Muscle of back (tissue), 11 donors: ENCODE data around the gene ANKRD23. TPM values are rescaled to one million over a fixed set of nuclear protein-coding genes. Genes with fewer than 3 reads are reported as not detected.
A peak's percentile ranks its signal among the peaks of the same experiment; 100 is the strongest.
"Not testable (repeated sequence)": the region's sequence is repeated elsewhere in the genome, so short reads cannot be mapped to it uniquely, and the experiment has no call there.

Experiments used
- DNase-seq, 3 donors: peaks; one replicate each; pipeline versions ENCODE4 v3.0.0 to v3.0.0-alpha.2; 2013
- polyA plus RNA-seq, 10 donors: library from polyadenylated mRNA; unstranded; fragments of 120-200 nt; gene quantifications; one replicate each; pipeline ENCODE4 v1.2.1, GENCODE V29; 2013; ENCODE audit not compliant: insufficient read length in 10 of 10

ANKRD23 gene
- polyA plus RNA-seq, 10 donors = 5.7 to 18.8 (median 9.0) TPM

DNA sequence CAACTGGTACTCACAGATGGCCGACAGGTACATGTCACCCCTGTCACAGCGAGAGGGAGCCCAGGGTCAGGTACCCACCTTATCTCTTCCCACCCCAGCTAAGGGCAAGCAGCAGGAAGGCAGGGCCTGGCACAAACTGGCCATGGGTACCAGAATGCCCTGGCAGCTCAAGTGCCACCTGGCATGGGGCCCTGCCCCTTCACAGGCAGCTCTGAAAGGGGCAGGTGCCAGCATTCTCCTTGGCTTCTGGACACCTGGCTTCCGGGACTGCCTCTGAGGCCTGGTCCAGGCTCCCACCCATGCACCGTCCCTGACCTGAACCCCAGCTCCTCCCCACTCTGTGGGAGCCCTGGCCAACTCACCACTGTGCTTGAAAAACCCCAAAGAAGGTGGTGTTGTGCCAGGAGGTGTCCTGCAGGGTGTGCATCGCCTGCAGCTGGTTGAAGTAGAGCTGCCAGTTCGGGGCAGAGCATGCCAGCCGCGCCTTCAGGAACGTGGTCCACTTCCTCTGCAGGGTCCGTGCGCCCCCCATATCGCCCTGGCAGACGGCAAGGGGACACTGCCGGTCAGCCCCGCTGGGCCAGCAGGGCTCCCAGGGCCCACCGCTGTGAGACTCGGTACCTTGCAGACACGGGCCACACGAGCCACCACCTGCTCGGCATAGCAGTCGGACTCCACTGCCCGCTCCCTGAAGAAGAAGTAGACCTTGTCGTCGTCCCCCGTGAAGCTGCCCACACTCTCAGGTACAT is 20.7 kb upstream of the ANKRD23 start:
- no peak for DNase-seq

DNA sequence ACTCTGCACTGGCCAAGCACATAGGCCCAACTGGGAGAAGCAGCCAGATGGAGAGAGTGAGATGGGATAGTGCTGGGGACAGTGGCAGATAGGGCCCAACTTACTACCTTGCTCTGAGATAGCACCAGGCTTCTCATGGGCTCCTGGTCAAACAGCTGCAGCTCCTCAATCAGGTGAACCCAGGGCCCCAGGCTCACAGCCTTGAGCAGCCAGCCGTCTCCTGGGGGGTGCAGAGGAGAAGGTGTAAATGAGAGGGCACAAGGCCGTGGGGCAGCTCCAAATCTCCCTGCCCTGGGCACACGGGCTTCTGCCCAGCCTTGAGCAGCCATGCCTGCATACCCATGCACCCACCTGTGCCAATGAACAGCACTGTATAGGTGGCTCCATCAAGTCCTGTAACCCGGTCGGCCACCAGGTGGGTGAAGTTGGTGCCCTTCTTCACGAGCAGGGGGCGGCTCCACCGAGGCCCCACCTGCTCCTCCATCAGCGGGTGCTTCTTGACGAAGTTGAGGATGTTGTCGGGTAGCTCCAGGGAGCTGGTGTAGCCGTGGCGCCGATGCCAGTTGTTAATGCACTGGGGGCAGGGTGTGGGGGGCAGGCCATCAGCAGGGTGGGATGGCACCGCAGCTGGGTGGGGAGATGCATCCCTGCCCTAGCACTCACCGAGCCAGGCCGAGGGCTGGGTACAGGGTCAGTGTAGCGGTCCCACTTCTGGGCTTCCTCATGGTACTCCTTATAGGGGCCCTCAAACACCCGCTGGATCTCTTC is 19.9 kb upstream of the ANKRD23 start:
- DNase-seq = no peak

DNA sequence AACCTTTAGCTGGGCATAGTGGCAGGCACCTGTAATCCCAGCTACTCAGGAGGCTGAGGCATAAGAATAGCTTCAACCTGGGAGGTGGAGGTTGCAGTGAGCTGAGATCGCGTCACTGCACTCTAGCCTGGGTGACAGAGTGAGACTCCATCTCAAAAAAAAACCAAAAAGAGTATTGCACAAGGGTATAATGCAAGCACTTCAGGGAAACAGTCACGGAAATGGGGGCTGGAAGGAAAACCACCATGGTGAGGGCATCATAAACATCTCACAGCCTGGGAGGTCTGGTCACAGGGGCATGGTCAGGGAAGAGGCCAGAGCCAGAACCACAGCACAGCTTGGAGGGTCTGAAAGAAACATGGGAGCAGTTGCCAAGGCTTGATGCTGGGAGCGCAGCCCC is 19.2 kb upstream of the ANKRD23 start:
- not testable (repeated sequence) for DNase-seq

DNA sequence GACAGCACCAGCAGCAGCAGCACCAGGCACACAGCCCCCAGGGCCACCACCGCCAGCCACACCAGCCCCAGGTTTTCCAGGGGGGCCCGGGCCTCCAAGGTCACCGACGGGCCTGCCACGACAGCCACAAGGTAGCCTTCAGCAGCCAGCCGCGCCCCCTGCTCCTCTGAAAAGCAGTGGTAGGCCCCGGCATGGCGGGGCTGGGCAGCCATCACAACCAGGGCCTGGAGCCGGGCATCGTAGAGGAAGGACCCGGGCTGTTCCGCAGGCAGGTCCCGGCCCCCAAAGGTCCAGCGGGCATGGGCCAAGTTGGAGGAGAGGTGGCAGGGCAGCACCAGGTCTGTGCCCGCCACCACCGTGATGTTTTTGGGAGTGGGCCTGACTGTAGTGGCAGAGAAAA is 17.3 kb upstream of the ANKRD23 start:
- no peak for DNase-seq

DNA sequence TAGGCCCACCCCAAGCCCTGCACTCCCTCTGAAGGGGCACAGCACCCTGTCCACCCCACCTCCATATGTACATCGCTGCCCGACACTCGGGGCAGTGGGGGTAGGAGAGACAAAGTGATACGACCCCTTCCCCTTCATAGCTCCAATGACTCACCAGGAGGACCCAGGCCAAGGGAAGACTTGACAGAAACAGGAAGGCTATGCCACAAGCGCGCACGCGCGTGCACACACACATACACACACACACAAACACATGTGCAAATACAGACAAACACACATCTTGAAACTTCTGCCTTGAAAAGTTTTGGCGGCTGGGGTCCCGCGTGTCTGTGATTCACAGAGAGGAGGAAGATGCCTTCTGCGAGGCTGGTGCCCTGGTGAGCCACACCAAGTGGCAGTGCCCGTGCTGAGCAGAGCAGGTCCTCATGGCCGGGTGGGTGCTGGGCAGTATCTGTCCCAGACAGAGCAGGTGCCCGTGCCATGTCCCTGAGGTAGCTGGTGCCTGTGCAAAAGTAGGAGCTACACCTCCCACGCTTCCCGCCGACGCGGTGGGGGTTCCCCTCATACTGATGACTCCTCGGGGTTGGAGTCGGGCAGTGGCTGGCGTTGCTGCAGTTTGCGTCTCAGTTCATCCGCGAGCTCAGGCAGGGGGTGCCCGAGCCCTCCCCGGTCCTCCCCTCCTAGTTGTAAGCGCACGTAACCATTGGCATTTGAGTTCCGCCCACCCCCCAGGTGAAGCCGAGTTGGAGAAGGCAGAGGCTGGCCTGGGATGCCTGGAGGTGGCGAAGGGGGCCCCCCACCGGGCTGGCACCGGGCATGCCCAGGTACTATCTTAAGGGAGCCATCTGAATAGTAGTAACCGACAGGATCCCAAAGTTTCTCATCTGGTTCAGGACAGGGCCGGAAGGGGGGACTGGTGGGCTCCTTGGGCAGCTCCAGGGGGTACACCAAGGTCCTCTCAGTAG is 16.5 kb upstream of the ANKRD23 start:
- no peak for DNase-seq

DNA sequence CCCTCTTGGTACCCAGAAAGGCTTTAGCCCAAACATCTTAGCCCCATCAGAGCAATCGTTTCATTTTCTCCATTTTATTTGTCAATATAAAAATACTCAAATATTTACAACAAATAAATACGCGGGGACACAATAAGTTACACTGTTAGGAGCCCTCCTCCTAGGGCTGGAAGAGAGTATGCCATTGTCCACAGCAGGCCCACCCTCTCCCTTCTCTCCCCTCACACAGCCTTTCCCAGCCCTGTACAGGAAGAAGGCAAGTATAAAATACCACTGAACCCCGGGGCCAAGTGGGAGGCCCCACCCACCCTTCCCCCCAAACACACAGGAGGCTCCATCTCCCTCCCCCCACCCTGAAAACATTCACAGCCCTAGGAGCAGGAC is 15.9 kb upstream of the ANKRD23 start:
- no peak for DNase-seq

DNA sequence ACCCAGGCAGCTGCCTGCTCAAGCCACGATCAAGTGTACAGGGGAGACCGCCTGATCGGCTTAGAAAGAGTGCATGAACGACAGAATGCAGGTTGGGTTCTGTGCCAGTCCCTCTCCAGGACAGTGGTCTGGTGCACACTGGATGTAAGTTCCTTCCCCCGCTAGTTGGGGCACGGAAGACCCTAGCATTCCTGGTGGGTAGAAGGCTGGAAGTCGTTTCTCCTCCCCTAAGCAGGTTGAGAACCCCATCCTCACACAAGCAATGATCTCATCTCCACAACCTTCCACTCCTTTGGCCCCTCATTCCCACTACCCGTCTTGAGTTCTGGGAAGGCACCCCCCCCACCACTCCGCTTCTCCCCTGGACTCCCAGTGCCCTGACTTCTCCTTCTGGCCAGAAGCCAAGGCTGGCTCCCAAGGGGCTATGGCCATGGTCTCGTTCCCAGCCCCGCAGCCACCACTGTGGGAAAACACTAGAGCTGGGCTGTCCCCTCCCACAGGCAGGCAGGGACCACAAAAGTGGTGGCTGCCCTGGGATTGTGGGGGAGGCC is 15.4 kb upstream of the ANKRD23 start:
- DNase-seq = peak in 1 of 3 donors; percentile 65

DNA sequence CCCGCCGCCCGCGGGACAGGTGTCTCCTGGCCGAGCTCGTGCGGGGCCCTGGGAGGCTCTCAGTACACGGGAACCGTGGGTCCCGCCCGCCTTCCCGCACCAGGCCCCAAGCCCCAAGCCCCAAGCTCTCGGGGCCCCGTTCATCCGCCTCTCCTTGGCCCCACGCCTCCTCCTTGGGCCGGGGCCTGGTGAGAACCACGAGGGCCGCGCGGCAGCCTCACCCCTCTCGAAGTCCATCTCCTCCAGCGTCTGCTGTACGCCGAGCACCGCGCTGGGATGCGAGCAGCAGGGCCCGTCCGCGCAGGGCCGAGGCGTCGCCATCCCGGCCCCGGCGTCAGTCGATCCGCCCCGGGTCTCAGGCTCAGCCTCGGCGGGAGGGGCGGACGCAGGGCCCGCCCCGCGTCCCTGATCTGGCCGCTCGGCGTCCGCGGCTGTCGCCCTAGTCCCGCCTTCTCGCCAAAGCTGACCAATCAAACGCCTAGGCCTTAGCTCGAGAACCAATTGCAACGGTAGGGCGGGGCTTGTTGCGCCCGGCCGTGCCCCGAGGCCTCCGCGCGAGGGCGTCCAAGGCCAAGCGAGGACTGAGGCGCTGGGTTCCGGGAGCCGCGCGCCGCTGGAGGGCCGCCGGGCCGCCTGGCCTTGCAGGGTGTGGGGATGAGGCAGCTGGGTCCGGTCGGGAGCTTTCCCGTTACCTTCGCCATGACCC is 14.0 kb upstream of the ANKRD23 start, which contains the start of gene ANKRD39:
ANKRD39 (minus strand) TSS at position 350 of the 706 bp plus-strand sequence; CDS start at position 321, 29 bp downstream.
- DNase-seq = peak; percentile 99 to 100 (median 99)

DNA sequence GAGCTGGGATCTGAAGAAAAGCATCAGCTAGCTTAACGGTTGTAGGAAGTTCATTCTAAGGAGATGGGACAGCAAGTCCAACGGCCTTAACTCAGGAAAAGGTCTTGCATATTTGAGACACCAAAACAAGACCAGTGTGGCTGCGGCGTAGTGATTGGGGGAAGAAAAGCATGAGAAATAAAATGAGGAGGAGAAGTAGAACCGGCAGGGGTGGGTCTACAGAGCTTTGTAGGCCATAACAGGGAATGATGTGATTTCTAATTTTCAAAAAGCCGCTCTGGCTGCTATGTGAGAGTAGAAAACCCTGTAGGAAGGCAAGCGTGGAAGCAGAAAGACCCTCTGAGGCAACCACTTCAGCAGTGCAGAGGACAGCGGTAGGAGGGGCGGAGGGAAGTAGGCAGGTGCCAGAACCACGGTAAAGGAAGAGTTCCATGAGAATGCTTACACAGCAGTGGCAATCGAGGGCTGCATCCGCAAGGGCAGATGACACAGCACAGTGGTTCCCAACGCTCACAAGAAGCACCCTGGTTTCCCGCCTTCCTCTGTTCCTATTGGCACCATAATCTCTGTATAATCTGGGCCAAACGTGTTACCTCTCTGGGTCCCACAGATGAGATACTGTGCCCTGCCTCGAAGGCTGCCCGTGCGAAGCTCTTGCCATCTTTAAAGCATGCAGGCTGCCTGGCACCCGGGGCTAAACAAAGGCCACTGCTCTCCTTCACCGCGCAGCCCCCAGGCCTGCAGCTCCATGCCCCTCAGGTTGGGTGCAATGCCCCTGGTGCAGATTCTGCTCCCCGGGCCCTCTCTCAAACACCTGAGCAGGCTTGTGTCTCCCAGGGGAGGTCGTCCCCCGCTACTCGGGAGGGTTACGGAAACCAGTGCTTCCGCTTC is 13.2 kb upstream of the ANKRD23 start:
- peak in 1 of 3 donors; percentile 67 for DNase-seq

DNA sequence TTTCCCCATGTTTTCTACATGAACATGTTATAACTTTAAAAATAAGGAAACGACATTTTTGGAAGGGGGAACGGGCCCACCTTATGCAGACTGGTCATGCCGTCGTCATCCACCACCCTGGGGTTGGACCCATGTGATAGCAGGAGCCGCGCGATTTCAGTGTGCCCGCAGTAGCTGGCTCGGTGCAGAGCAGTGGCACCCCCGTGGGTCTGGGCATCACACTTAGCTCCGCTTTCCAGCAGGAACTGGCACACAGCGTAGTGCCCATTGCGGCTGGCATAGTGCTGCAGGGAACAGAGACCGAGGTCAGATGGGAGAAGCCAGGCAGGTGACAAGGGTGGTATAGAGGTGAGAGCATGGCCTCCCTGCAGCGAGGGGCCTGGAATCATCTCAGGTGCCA is 9.5 kb upstream of the ANKRD23 start:
- DNase-seq = no peak

DNA sequence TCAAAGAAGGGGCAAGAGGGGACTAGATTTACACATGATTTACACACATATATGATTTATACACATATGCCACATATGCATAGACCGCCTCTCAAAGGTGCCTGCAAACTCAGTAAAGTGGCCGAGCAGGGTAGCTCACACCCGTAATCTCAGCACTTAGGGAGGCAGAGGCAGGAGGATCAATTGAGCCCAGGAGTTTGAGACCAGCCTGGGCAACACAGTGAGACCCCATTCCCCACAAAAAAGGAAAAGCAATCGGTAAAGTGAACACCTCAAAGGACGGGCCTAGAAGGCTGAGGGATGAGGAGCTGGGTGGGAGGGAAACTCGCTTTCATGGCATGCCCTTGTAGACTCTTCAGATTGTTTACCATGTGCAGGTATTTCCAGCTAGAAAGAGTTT is 8.8 kb upstream of the ANKRD23 start:
- DNase-seq = no peak

DNA sequence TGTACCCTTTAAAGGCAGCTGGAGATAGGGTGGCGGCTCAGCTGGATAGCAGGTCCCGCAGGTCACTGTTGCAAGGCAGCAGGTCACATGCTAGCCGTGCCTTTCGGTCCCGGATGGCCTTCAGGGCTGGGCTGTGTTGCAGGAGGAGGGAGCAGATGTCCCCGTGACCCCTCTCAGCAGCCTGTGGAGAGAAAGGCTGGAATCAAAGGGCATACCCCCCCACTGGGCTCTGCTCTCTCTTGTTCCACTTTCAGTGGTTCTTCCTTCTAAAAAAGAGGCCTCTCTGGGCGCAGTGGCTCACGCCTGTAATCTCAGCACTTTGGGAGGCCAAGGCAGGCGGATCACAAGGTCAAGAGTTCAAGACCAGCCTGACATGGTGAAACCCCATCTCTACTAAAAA is 4.4 kb upstream of the ANKRD23 start:
- no peak for DNase-seq

DNA sequence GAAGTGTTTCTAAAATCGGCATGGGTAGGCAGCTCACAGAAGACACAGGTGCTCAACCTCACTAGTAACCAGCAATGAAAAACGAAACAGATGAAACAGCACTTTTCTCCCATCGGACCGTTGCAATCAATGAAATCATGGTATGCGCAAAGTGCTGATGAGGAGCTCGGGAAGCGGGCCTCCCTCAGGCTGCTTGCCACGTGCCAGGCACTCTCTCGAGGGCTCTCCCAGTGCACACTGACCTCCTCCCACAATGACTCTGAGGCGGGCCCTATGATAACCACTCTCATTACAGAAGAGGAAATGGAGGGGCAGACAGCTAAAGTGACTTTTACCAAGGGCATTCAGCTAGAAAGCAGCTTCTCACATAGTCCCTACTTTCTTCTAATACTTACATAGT is 3.8 kb upstream of the ANKRD23 start:
- DNase-seq = no peak

DNA sequence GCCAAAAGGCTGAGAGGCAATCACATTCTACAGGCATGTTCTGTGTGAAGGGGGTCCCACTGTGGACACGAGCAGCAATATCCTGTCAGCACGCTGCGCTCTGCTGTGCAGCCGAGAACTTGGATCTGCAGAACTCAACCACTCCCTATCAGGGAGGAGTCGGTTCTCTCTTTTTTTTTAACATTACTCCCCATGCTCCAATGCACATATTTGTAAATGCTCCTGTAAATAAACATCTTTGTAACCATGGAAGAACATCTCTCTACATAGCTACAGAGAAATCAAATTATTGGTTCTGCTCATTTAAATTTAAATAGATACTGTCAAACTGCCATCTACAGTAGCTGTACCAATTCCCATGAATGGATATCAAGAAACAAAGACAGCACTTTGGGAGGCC is 3.0 kb upstream of the ANKRD23 start:
- DNase-seq = no peak

DNA sequence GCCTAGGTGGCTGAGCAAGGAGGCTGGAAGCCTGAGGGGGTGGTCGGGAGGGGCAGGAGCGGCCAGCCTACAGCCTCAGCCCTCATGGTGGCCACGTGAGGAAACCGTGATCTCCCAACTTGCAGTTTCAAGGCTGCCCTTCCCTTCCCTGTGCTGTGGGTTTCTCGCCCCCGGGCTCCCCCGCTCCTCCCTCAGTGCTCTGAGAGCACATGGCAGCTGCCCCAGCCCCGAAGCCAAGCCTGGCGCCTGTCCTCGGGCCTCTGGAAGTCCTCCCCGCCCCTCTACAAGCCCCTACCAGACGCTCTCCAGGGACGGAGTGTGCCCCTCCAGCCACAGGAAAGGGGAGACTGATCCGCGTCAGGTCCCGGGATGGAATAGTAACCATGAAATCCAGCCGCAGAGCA is 586 bp upstream of the ANKRD23 start:
- DNase-seq = no peak

DNA sequence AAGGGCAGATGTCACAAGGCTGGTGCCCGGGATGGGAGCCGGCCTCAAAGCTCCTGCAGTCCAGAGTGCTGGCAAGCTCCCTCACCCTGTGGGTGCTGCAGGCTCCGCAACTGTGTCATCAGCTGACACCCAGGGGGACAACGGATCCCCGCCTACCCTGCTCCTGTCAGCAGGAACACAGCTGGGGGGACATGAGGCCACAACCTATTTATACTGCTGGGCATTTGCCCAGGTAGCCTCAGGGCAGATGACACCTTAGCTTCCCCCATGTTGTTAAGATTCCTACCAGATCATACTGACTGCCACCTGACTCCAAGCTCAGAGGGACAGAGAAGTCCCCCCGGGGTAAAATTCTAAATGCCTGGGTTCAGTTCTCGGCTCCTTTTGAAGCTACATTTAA is 1.2 kb downstream of the ANKRD23 start:
- no peak for DNase-seq

DNA sequence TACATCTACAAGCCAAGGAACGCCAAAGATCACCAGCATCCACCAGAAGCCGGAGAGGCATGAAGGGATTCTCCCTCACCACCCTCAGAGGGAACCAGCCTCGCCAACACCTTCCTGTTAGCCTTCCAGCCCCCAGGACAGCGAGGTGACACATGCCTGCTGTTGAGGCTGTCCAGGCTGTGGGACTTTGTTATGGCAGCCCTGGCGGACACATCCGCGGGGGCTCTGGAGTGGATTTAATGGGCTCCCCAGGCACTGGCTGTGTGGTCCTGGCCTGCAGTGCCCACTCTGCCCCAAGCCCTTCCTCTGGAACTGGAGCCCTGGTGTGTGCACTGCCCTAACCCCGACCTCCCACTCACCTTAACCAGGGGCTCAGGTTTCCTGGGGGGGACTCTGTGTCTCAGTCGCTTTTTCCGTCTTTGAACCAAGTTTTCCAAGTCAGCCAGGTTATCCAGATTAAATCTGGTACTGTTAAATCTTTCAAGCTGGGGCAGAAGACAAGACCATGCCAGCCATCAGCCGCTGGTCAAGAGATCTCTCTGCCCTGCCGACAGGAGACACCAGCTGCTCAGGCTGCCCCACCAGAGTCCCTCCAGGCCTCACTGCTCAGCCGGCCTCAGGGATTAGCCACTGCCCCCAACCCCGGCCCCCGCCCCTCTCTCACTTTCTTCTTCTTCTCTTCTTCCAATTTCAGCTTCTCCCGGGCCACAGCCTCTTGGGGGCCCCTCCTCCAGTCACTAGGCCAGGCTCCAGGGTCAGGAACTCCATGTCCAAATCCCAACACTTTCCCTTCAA is 1.9 kb downstream of the ANKRD23 start:
- no peak for DNase-seq

DNA sequence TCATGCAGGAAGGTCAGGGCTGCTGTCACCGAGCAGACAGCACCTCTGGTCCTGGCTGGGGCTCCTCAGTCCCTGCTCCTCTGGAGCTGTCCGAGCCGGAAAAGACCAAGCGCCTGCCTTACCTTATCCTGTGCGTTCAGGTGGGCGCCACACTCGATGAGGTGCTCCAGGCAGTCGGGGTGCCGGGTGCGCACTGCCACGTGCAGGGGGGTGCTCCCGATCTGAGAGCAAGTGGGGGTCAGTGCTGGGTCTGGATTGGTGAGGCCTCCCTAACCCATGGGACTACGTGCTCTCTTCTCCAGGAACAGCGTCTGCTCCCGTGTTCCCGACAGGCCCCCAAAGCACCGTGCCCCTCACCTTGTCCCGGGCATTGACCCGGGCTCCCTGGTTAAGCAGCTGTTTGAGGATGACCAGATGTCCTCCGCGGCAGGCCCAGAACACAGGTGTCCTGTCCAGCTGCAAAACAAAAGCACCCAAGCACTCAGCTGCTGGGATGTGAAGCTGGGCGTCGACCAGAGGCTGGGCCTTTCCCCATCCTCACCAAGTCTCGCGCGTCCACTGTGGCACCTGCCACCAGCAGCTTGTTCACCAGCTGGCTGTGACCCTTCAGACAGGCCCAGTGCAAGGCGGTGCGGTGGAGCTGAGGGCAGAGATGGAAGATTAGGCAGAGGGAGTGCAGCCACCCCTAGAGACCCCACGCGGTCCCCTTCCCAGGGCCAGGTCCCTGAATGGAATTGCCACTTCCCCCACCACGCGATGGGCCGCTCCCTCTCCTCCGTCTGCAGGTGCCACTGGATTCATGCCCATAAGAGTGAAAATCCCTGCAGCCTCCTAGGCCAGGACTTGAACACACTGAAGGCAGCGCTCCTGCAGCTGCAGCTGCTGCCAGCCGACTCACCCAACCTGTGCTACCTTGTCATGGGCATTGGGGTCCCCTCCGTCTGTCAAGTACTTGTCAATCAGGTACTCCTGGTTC is 3.7 kb downstream of the ANKRD23 start:
- no peak for DNase-seq
